HCT116 (cell line): ENCODE measurements around the gene NTMT2. TPM values are rescaled to one million over a fixed set of nuclear protein-coding genes. Genes with fewer than 3 reads are reported as not detected.

ENCODE experiments used
- ATAC-seq: fragments of 200-7000 bp; cut with Tn5 transposase; 2 replicates; pipeline ENCODE4 v1.9.1; 2020; ENCODE audit warnings: mild to moderate bottlenecking, moderate library complexity
- BruUV-seq: library from RNA; stranded (reverse); fragments of 400-500 nt; replicated peaks from 2 replicates; lab custom pipeline; 2021; lab: Mats Ljungman, UMichigan
- CTCF ChIA-PET: fragments of 300-600 bp; sonication (Branson Sonifier 250); formaldehyde crosslinking; loops from one replicate; lab custom pipeline; 2021; ENCODE audit warnings: antibody characterized with exemption; lab: Charles Lee
- POLR2A ChIA-PET: fragments of 300-600, 350-600 bp; sonication (Branson Sonifier 250); formaldehyde crosslinking; loops from one replicate; lab custom pipeline; 2021; ENCODE audit warnings: antibody characterized with exemption; lab: Charles Lee
- RAD21 ChIA-PET, 2 experiments: fragments of 300-600 bp; sonication (Branson Sonifier 250); formaldehyde crosslinking; loops; one replicate each; lab custom pipeline; 2023; ENCODE audit warnings: low total read pairs in 2 of 2; ENCODE audit not compliant: uncharacterized antibody in 2 of 2, unreplicated experiment in 2 of 2, low non-redundant PET in 1 of 2; lab: Charles Lee
- DNase-seq: peaks from one replicate; pipeline ENCODE4 v3.0.0-alpha.2; 2010; ENCODE audit warnings: low read depth, low spot score
- H2AFZ ChIP-seq: fragments of 200-600 bp; shearing (Covaris generic), sonication (generic); 2 replicates; pipeline ENCODE4 v1.6.1; 2017; ENCODE audit warnings: low read depth, mixed run types, mixed read lengths, antibody characterized with exemption, low read length; ENCODE audit not compliant: poor library complexity, severe bottlenecking
- H3K27ac ChIP-seq: 2 replicates; pipeline ENCODE4 v1.5.1; 2012; ENCODE audit warnings: low read depth, low read length
- H3K27me3 ChIP-seq: fragments of 200-600 bp; sonication (generic); 2 replicates; pipeline ENCODE4 v1.6.1; 2016; ENCODE audit warnings: mixed run types, low read length, mixed read lengths; ENCODE audit not compliant: insufficient read depth
- H3K36me3 ChIP-seq, 2 experiments: fragments of 200-500 bp in 1 of 2; fragments of 200-600 bp in 1 of 2; sonication (Bioruptor generic) in 1 of 2; sonication (generic) in 1 of 2; 2 replicates each; pipeline versions ENCODE4 v1.5.1 to v1.6.1; 2014 to 2016; ENCODE audit warnings: low read length in 2 of 2, inconsistent platforms in 1 of 2, mixed read lengths in 1 of 2, mixed run types in 1 of 2; ENCODE audit not compliant: insufficient read depth in 2 of 2, control insufficient read depth in 1 of 2
- H3K4me1 ChIP-seq, 2 experiments: fragments of 200-600 bp in 1 of 2; sonication (generic) in 1 of 2; 2 replicates each; pipeline versions ENCODE4 v1.5.1 to v1.6.1; 2012 to 2017; ENCODE audit warnings: low read length in 2 of 2, inconsistent platforms in 1 of 2, mild to moderate bottlenecking in 1 of 2, mixed read lengths in 1 of 2, mixed run types in 1 of 2, moderate library complexity in 1 of 2; ENCODE audit not compliant: insufficient read depth in 2 of 2, control insufficient read depth in 1 of 2
- H3K4me2 ChIP-seq: fragments of 200-600 bp; sonication (generic); 2 replicates; pipeline ENCODE4 v1.6.1; 2017; ENCODE audit warnings: mixed run types, low read length, mixed read lengths
- H3K4me3 ChIP-seq, 2 experiments: fragments of 200-600 bp in 1 of 2; sonication (generic) in 1 of 2; replicated peaks in 1 of 2; 2 replicates each; pipeline ENCODE4 v1.5.1; 2011 to 2016; ENCODE audit warnings: low read length in 2 of 2, control low read depth in 1 of 2, low read depth in 1 of 2, mild to moderate bottlenecking in 1 of 2, mixed read lengths in 1 of 2, mixed run types in 1 of 2
- H3K79me2 ChIP-seq: fragments of 200-600 bp; sonication (generic); 2 replicates; pipeline ENCODE4 v1.6.1; 2017; ENCODE audit warnings: mild to moderate bottlenecking, mixed run types, low read length, moderate library complexity, mixed read lengths; ENCODE audit not compliant: insufficient read depth
- H3K9ac ChIP-seq: fragments of 200-600 bp; sonication (generic); 2 replicates; pipeline ENCODE4 v1.6.1; 2016; ENCODE audit warnings: low read length, mixed read lengths
- H3K9me2 ChIP-seq: fragments of 200-600 bp; sonication (generic), shearing (Covaris generic); 2 replicates; pipeline ENCODE4 v1.6.1; 2017; ENCODE audit warnings: mixed run types, mild to moderate bottlenecking, moderate library complexity; ENCODE audit not compliant: insufficient read depth
- H3K9me3 ChIP-seq, 2 experiments: fragments of 200-500 bp in 1 of 2; fragments of 200-600 bp in 1 of 2; sonication (Bioruptor generic) in 1 of 2; sonication (generic) in 1 of 2; 2 replicates each; pipeline ENCODE4 v1.6.1; 2014 to 2017; ENCODE audit warnings: low read length in 2 of 2, mixed read lengths in 2 of 2, inconsistent platforms in 1 of 2, low read depth in 1 of 2, mild to moderate bottlenecking in 1 of 2, mixed run types in 1 of 2, moderate library complexity in 1 of 2; ENCODE audit not compliant: control insufficient read depth in 1 of 2, insufficient read depth in 1 of 2
- H4K20me1 ChIP-seq: fragments of 200-600 bp; sonication (generic), shearing (Covaris generic); 2 replicates; pipeline ENCODE4 v1.6.1; 2017; ENCODE audit warnings: mixed run types, mild to moderate bottlenecking, moderate library complexity; ENCODE audit not compliant: insufficient read depth
- ATF3 ChIP-seq: IDR thresholded peaks from 2 replicates; pipeline ENCODE4 v1.6.1; 2012
- CBX3 ChIP-seq: IDR thresholded peaks from 2 replicates; pipeline ENCODE4 v1.6.1; 2012; ENCODE audit warnings: low read depth
- CEBPB ChIP-seq: IDR thresholded peaks from 2 replicates; pipeline ENCODE4 v1.6.1; 2012; ENCODE audit warnings: low read depth
- CTCF ChIP-seq, 3 experiments: fragments of 200-600 bp in 1 of 3; sonication (generic) in 1 of 3; IDR thresholded peaks in 2 of 3; conservative IDR thresholded peaks in 1 of 3; 2 replicates each; pipeline ENCODE4 v1.5.1; 2012 to 2017; ENCODE audit warnings: low read depth in 2 of 3, low read length in 2 of 3, antibody characterized with exemption in 1 of 3, borderline replicate concordance in 1 of 3, control low read depth in 1 of 3, mild to moderate bottlenecking in 1 of 3, mixed read lengths in 1 of 3, mixed run types in 1 of 3, moderate library complexity in 1 of 3; ENCODE audit not compliant: insufficient read depth in 1 of 3
- EGR1 ChIP-seq: IDR thresholded peaks from 2 replicates; pipeline ENCODE4 v1.6.1; 2012; ENCODE audit warnings: low read depth
- ELF1 ChIP-seq: IDR thresholded peaks from 2 replicates; pipeline ENCODE4 v1.6.1; 2012; ENCODE audit warnings: low read depth, borderline replicate concordance
- EZH2 ChIP-seq: fragments of 200-600 bp; sonication (generic); IDR thresholded peaks from 2 replicates; pipeline ENCODE4 v1.6.1; 2017; ENCODE audit warnings: antibody characterized with exemption, mixed run types
- EZH2phosphoT487 ChIP-seq: fragments of 200-600 bp; IDR thresholded peaks from 2 replicates; pipeline ENCODE4 v1.6.1; 2018; ENCODE audit warnings: antibody characterized with exemption, borderline replicate concordance
- FOSL1 ChIP-seq: IDR thresholded peaks from 2 replicates; pipeline ENCODE4 v1.6.1; 2012; ENCODE audit warnings: low read depth
- JUND ChIP-seq: IDR thresholded peaks from 2 replicates; pipeline ENCODE4 v1.6.1; 2012
- MAX ChIP-seq: IDR thresholded peaks from 2 replicates; pipeline ENCODE4 v1.6.1; 2012
- POLR2A ChIP-seq: IDR thresholded peaks from 2 replicates; pipeline ENCODE4 v1.7.0; 2011; ENCODE audit warnings: borderline replicate concordance; ENCODE audit not compliant: insufficient read depth, insufficient read length; ENCODE audit errors: extremely low read depth
- POLR2AphosphoS5 ChIP-seq: IDR thresholded peaks from 2 replicates; pipeline ENCODE4 v1.6.1; 2011; ENCODE audit warnings: mild to moderate bottlenecking, low read depth, low read length, moderate library complexity
- SIN3A ChIP-seq: IDR thresholded peaks from 2 replicates; pipeline ENCODE4 v1.6.1; 2012; ENCODE audit warnings: low read depth
- SP1 ChIP-seq: IDR thresholded peaks from 2 replicates; pipeline ENCODE4 v1.6.1; 2012; ENCODE audit warnings: low read depth
- SRF ChIP-seq: IDR thresholded peaks from 2 replicates; pipeline ENCODE4 v1.6.1; 2012; ENCODE audit warnings: low read depth
- YY1 ChIP-seq: IDR thresholded peaks from 2 replicates; pipeline ENCODE4 v1.6.1; 2011; ENCODE audit warnings: low read length, low read depth, moderate library complexity, mild to moderate bottlenecking; ENCODE audit not compliant: insufficient replicate concordance; ENCODE audit errors: extremely low read depth
- ZBTB33 ChIP-seq: IDR thresholded peaks from 2 replicates; pipeline ENCODE4 v1.6.1; 2011; ENCODE audit warnings: mild to moderate bottlenecking, low read length, moderate library complexity; ENCODE audit not compliant: insufficient replicate concordance; ENCODE audit errors: extremely low read depth
- ZFX ChIP-seq: fragments of 450-650 bp; IDR thresholded peaks from 2 replicates; pipeline ENCODE4 v1.6.1; 2017
- ZNF274 ChIP-seq: fragments of 200-500 bp; sonication (Bioruptor generic); IDR thresholded peaks from 2 replicates; pipeline ENCODE4 v1.6.1; 2014; ENCODE audit warnings: mild to moderate bottlenecking, low read depth, low read length, inconsistent platforms
- intact Hi-C: fragments of 100-400 bp; cut with micrococcal nuclease; formaldehyde crosslinking; loops from 2 replicates; pipeline ENCODE4 v1.10.0; 2022
- total RNA-seq: library from RNA; stranded (reverse); gene quantifications from one replicate; pipeline ENCODE4 v1.2.1, GENCODE V29; 2021; ENCODE audit not compliant: unreplicated experiment

The NTMT2 gene
- total RNA-seq, 1 experiment from 2014 or later = not detected

- RAD21 ChIA-PET = no interaction called here
These were observed 69.5 kb downstream of the NTMT2 start for GRCh38 chr1:170215072-170215885.

More at GRCh38 chr1:170215072-170215885, 69.5 kb downstream of the NTMT2 start:
- no peaks in the 10 kb centered on the region for H3K4me1 ChIP-seq
- TF ChIP-seq SIN3A = no peak
- no peak for TF ChIP-seq ATF3
- no peak for TF ChIP-seq FOSL1
- no peak for TF ChIP-seq YY1
- TF ChIP-seq ZFX = no peak
- no peak for TF ChIP-seq CEBPB
- TF ChIP-seq JUND = no peak
- TF ChIP-seq ELF1 = no peak
- TF ChIP-seq ZNF274 = no peak
- TF ChIP-seq ZBTB33 = no peak
- TF ChIP-seq EZH2phosphoT487 = no peak
- TF ChIP-seq POLR2A = no peak
- no peak for TF ChIP-seq CTCF (IDR thresholded peaks at IDR 0.05 in 2 of 3, conservative IDR thresholded peaks at IDR 0.05 in 1 of 3; ENCODE audit: borderline replicate concordance in 1 of 3, insufficient read depth in 1 of 3, low read depth in 2 of 3, low read length in 2 of 3)
- TF ChIP-seq MAX = no peak
- TF ChIP-seq SRF = no peak
- no peak for TF ChIP-seq SP1
- no peak for TF ChIP-seq EGR1
- no peak for TF ChIP-seq POLR2AphosphoS5
- no peak for TF ChIP-seq EZH2
- no peak for TF ChIP-seq CBX3
- H3K9me2 ChIP-seq = no peaks in the 10 kb centered on the region
- intact Hi-C loops = no loop called here
- H3K27me3 ChIP-seq = no peaks in the 10 kb centered on the region
- ChIA-PET POLR2A (no interaction called here), CTCF (no interaction called here)
- H2AFZ ChIP-seq = no peak overlapping the region
- H3K9me3 ChIP-seq = no peaks in the 10 kb centered on the region
- H3K27ac ChIP-seq = no peak overlapping the region
- no peaks in the 10 kb centered on the region for H4K20me1 ChIP-seq
- BruUV-seq = no TSS peak
- no peak overlapping the region for H3K4me3 ChIP-seq
- ATAC-seq (no peak), DNase-seq (no peak)
- H3K4me2 ChIP-seq = no peak overlapping the region
- no peaks in the 10 kb centered on the region for H3K79me2 ChIP-seq
- no peak overlapping the region for H3K9ac ChIP-seq
- H3K36me3 ChIP-seq = no peaks in the 10 kb centered on the region
